HUES64 (cell line): ENCODE data around the gene EXOC7.

Experiments
- H3K27ac ChIP-seq: 2 replicates; pipeline ENCODE4 v1.7.0; 2013; ENCODE audit warnings: low read depth, low read length, inconsistent platforms
- H3K27me3 ChIP-seq: 2 replicates; pipeline ENCODE4 v1.6.1; 2013; ENCODE audit warnings: mild to moderate bottlenecking, low read length; ENCODE audit not compliant: insufficient read depth
- H3K36me3 ChIP-seq: 2 replicates; pipeline ENCODE4 v1.6.1; 2013; ENCODE audit warnings: mild to moderate bottlenecking, low read length; ENCODE audit not compliant: insufficient read depth
- H3K4me1 ChIP-seq: 2 replicates; pipeline ENCODE4 v1.6.1; 2013; ENCODE audit warnings: mild to moderate bottlenecking, low read length, moderate library complexity; ENCODE audit not compliant: insufficient read depth
- H3K4me3 ChIP-seq: 2 replicates; pipeline ENCODE4 v1.5.1; 2013; ENCODE audit warnings: mild to moderate bottlenecking, low read length, moderate library complexity
- H3K9ac ChIP-seq: 2 replicates; pipeline ENCODE4 v1.6.1; 2013; ENCODE audit warnings: mild to moderate bottlenecking, low read depth, low read length
- H3K9me3 ChIP-seq: 2 replicates; pipeline ENCODE4 v1.6.1; 2013; ENCODE audit warnings: low read depth, low read length; ENCODE audit not compliant: insufficient read depth
- WGBS: fragments of 150-250, 120-280 bp; methylation state at CpG from one replicate; pipeline ENCODE4 v1.1.7; 2013; ENCODE audit warnings: missing lambda C conversion rate; 5-methylcytosine and 5-hydroxymethylcytosine counted together

Gene EXOC7

DNA sequence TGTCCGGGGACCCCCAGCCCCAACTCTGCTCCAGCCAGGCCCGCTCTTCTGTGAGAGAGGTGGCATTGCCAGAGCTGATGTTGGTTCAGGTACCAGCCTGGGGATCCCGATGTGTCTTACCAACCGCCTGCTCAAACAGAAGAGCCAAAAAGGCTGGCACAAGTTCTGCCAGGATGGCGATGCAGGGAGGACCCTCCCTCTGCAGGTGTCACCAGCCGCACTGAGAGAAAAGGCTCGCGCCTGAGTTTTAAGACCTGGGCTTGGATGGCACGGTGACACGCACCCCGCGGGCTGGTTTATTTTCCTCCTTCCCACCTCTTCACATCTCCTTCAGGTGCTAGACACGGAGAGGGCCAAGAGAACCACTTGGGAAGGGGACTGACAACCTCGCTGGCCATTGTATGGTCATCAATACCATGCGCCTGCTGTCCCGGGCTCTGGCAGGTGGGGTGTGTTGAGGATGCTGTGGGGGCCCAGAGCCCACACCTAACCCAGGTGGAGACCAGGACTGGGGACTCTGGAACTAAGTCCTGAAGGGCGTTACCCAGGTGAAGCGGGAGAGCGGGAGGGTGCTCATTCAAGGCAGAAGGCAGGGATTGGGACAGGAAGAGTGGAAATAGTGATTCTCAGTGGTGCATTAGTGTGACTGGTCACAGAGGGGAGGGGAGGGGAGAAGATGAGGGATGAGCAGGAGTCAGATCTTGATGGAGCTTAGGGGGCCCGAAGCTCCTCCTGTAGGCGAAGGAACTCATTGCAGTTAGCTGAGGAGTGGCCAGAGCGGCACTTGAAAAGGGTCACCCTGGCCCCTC, 21.2 kb upstream of the EXOC7 start:
- Histone ChIP-seq H3K9ac (no peak overlapping the region), H3K27ac (no peak overlapping the region), H3K9me3 (no peaks in the 10 kb centered on the region), H3K36me3 (no peaks in the 10 kb centered on the region), H3K4me1 (peaks cover 14% of the 10 kb centered on the region), H3K4me3 (no peak overlapping the region), H3K27me3 (peaks cover 8% of the 10 kb centered on the region)
- 88% methylated on average over 21 of the region's 22 CpGs for WGBS

DNA sequence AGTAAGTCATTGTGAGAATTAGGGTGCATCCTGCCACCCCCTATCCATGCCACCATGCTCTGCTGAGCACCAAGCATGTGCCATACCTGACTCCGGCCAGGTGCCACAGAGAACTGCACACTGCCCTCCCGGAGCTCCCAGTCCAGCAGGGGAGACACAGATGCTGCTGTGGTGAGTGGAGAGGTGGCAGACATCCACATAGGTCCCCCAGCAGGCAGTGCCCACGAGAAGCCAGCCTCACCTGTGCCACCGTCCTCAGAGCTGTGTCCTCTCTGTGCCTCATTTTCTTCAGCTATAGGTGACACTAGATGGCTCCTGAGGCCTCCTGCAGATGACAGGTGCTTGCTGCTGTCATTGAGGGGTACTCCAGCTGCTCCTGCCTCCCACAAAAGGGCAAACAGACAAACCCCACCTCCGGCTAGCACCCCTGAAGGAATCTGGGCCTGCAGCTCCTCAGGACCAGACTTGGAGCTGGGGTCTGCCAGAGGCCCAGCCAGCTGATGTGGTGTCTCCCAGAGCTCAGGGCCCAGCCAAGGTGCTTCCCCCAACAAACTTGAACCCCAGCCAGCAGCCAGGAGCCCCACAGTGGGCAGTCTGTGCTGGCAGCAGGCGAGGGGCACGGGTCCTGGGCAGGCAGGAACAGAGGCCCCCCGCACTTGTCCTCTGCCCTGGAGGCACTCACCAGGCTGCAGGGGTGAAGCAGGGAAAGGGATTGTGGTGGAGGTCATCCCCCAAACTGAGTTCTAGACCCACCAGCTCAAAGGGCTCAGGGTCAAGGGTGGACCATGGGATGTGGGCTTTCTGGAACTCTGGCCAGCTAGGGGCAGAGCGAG, 20.4 kb upstream of the EXOC7 start:
- H3K4me1 ChIP-seq: peaks cover 14% of the 10 kb centered on the region
- 71% methylated on average over 9 of the region's 9 CpGs for whole genome bisulfite sequencing
- H3K4me3 ChIP-seq: no peak overlapping the region
- no peaks in the 10 kb centered on the region for H3K9me3 ChIP-seq
- no peak overlapping the region for H3K27ac ChIP-seq
- no peak overlapping the region for H3K9ac ChIP-seq
- no peaks in the 10 kb centered on the region for H3K36me3 ChIP-seq
- peaks cover 8% of the 10 kb centered on the region for H3K27me3 ChIP-seq

- 74% methylated on average over 5 of the region's 5 CpGs for WGBS
- Histone ChIP-seq H3K4me3 (no peak overlapping the region), H3K4me1 (peaks cover 14% of the 10 kb centered on the region)
These were observed 19.6 kb upstream of the EXOC7 start for GRCh38 chr17:76123191-76123499.

DNA sequence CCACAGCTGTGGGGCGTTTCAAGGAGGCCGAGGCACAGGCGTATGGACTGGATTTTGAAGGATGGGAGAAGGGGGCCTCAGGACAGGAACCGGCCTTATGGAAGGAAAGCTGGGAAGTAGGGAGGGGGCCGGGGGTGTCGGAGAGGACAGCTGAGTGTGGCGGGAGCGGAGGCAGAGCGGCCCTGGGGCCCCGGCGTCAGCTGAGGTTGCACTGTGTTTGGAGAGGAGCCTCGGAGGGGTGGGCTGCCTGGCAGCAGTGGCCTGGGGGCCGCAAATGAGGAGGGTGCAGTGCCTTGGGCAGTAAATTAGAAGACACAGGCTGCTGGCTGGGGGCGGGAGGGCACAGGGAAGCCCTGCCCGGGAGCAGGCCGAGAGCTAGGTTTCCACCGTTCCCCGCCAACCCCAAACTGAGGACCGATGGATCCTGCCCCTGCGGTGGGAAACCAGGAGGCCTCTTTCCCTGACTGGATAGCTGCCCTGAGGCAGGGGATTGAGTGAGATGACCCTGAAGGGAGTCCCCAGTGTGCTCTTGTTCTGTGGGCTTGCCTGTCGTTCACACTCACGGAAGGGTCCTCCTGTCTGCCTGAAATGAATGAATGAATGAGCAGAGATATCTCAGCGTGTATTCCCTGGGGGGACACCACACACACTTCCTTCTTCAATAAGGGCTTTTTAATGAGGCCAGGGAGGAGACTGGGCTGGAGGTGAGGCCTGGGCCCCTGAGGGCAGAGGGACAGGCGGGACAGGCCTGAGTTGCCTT, 19.0 kb upstream of the EXOC7 start:
- peaks cover 8% of the 10 kb centered on the region for H3K27me3 ChIP-seq
- H3K4me3 ChIP-seq: peak overlapping the region; percentile 34; the same call in 1 of the 2 replicates
- no peaks in the 10 kb centered on the region for H3K36me3 ChIP-seq
- H3K9me3 ChIP-seq: no peaks in the 10 kb centered on the region
- peak overlapping the region; percentile 55 for H3K9ac ChIP-seq
- WGBS: 71% methylated on average over 22 of the region's 24 CpGs
- peaks cover 14% of the 10 kb centered on the region for H3K4me1 ChIP-seq
- no peak overlapping the region for H3K27ac ChIP-seq

More at GRCh38 chr17:76123191-76123499, 19.6 kb upstream of the EXOC7 start:
- Histone ChIP-seq H3K9me3 (no peaks in the 10 kb centered on the region), H3K36me3 (no peaks in the 10 kb centered on the region), H3K27ac (no peak overlapping the region), H3K9ac (no peak overlapping the region), H3K27me3 (peaks cover 8% of the 10 kb centered on the region)

GRCh38 chr17:76121932-76122430, 18.4 kb upstream of the EXOC7 start:
- H3K27ac ChIP-seq: 0 out of 2 replicates have a peak overlapping the region, but pooled peaks have one; percentile 25
- H3K4me3 ChIP-seq: peak overlapping the region; percentile 34
- H3K9ac ChIP-seq: peak overlapping the region; percentile 55
- H3K36me3 ChIP-seq: no peaks in the 10 kb centered on the region
- H3K27me3 ChIP-seq: peaks cover 8% of the 10 kb centered on the region
- H3K4me1 ChIP-seq: peaks cover 14% of the 10 kb centered on the region
- WGBS: 33% methylated on average over 42 of the region's 42 CpGs
- no peaks in the 10 kb centered on the region for H3K9me3 ChIP-seq

GRCh38 chr17:76120658-76121008, 17.0 kb upstream of the EXOC7 start:
- 68% methylated on average over 5 of the region's 5 CpGs for WGBS

GRCh38 chr17:76119409-76120371, 16.1 kb upstream of the EXOC7 start:
- 71% methylated on average over 19 of the region's 19 CpGs for WGBS
- Histone ChIP-seq H3K4me3 (no peak overlapping the region), H3K36me3 (no peaks in the 10 kb centered on the region), H3K27me3 (peaks cover 8% of the 10 kb centered on the region), H3K4me1 (peaks cover 14% of the 10 kb centered on the region), H3K9me3 (no peaks in the 10 kb centered on the region), H3K9ac (no peak overlapping the region), H3K27ac (no peak overlapping the region)

More at GRCh38 chr17:76120658-76121008, 17.0 kb upstream of the EXOC7 start:
- no peak overlapping the region for H3K27ac ChIP-seq
- H3K9ac ChIP-seq: no peak overlapping the region
- peaks cover 8% of the 10 kb centered on the region for H3K27me3 ChIP-seq
- H3K36me3 ChIP-seq: no peaks in the 10 kb centered on the region
- H3K4me1 ChIP-seq: peaks cover 14% of the 10 kb centered on the region
- no peaks in the 10 kb centered on the region for H3K9me3 ChIP-seq
- H3K4me3 ChIP-seq: no peak overlapping the region

GRCh38 chr17:76115138-76115754, 11.7 kb upstream of the EXOC7 start:
- Histone ChIP-seq H3K9ac (no peak overlapping the region), H3K9me3 (no peaks in the 10 kb centered on the region), H3K27me3 (no peaks in the 10 kb centered on the region), H3K27ac (no peak overlapping the region), H3K4me3 (no peak overlapping the region), H3K4me1 (peaks cover 4% of the 10 kb centered on the region; the same call in 1 of the 2 replicates), H3K36me3 (no peaks in the 10 kb centered on the region)
- WGBS: 92% methylated on average over 7 of the region's 7 CpGs

DNA sequence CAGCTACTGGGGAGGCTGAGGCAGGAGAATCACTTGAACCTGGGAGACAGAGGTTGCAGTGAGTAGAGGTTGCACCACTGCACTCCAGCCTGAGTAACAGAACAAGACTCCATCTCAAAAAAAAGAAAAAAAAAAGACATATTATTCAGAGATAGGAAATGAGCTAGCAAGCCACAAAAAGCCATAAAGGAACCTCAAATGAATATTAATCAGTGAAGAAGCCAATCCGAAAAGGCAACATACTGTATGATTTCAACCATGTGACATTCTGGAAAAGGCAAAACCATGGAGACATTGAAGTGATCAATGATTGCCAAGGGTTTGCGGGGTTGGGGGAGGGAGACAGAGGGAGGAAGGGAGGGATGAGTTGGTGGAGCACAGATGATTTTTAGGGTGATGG, 8.4 kb upstream of the EXOC7 start:
- no peak overlapping the region for H3K4me3 ChIP-seq
- no peaks in the 10 kb centered on the region for H3K4me1 ChIP-seq
- H3K9ac ChIP-seq: no peak overlapping the region
- no peaks in the 10 kb centered on the region for H3K36me3 ChIP-seq
- H3K27ac ChIP-seq: no peak overlapping the region
- no peaks in the 10 kb centered on the region for H3K9me3 ChIP-seq
- no peaks in the 10 kb centered on the region for H3K27me3 ChIP-seq
- WGBS: 98% methylated on average over 2 of the region's 2 CpGs

DNA sequence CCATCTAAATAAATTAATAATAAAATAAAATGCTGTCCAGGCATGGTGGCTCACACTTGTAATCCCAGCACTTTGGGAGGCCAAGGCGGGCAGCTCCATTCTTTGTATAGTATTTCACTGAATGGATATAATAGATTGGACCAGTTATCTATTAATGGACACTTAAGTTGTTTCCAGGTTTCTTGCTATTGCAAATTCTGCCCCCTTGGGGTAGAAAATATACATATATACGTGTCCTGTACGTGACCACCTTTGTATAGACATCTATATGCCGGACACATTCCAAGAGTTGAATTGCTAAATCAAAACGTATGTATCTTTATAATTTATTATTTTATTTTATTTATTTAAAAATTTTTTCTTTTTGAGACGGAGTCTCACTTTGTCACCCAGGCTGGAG, 3.9 kb upstream of the EXOC7 start:
- no peaks in the 10 kb centered on the region for H3K9me3 ChIP-seq
- H3K9ac ChIP-seq: no peak overlapping the region
- H3K4me1 ChIP-seq: peaks cover 16% of the 10 kb centered on the region
- WGBS: 93% methylated on average over 5 of the region's 6 CpGs
- no peaks in the 10 kb centered on the region for H3K36me3 ChIP-seq
- no peak overlapping the region for H3K27ac ChIP-seq
- no peak overlapping the region for H3K4me3 ChIP-seq
- no peaks in the 10 kb centered on the region for H3K27me3 ChIP-seq
